HepG2 (cell line): ENCODE measurements around the gene KRTAP9-4. TPM values are rescaled to one million over a fixed set of nuclear protein-coding genes. Genes with fewer than 3 reads are reported as not detected.
A peak's percentile ranks its signal among the peaks of the same experiment; 100 is the strongest.

ENCODE experiments used
- ATAC-seq: fragments of 200-7000 bp; cut with Tn5 transposase; 3 replicates; pipeline ENCODE4 v1.9.1; 2020; ENCODE audit warnings: mild to moderate bottlenecking, moderate library complexity
- BruUV-seq: library from RNA; stranded (reverse); fragments of 400-500 nt; replicated peaks from 2 replicates; lab custom pipeline; 2021; lab: Mats Ljungman, UMichigan
- CTCF ChIA-PET: fragments of 300-600 bp; formaldehyde crosslinking; extraction: SDS; loops from one replicate; lab custom pipeline; 2021; ENCODE audit warnings: low total read pairs, inconsistent platforms, low intra/inter-chr PET ratio; lab: Yijun Ruan, JAX
- POLR2A ChIA-PET: fragments of 350-600 bp; sonication (Branson Sonifier 250); formaldehyde crosslinking; loops from one replicate; lab custom pipeline; 2020; ENCODE audit warnings: antibody characterized with exemption, inconsistent platforms; lab: Yijun Ruan, JAX
- DNase-seq: peaks from one replicate; pipeline ENCODE4 v3.0.0-alpha.2; 2015; ENCODE audit warnings: low spot score
- FAIRE-seq: peaks from 3 replicates; lab custom pipeline; 2011; peaks lifted over from hg19 to GRCh38; lab: Jason Lieb, UNC
- H2AFZ ChIP-seq: one replicate; pipeline ENCODE4 v1.6.1; 2011; ENCODE audit warnings: low read length, inconsistent platforms
- H3K27ac ChIP-seq: fragments of 300-600 bp; 3 replicates; pipeline ENCODE4 v1.8.0; 2011; ENCODE audit warnings: mixed run types, mild to moderate bottlenecking, mixed read lengths, low read length, inconsistent platforms; ENCODE audit not compliant: insufficient read depth; ENCODE audit errors: extremely low read length
- H3K27me3 ChIP-seq, 2 experiments: fragments of 200-600 bp in 1 of 2; 2 replicates in 1 of 2; 3 replicates in 1 of 2; pipeline versions ENCODE4 v1.6.0 to v1.8.0; 2011; ENCODE audit warnings: low read length in 2 of 2, mild to moderate bottlenecking in 2 of 2, moderate library complexity in 2 of 2, inconsistent platforms in 1 of 2; ENCODE audit not compliant: insufficient read depth in 2 of 2, control insufficient read depth in 1 of 2
- H3K36me3 ChIP-seq, 2 experiments: fragments of 200-600 bp in 1 of 2; replicated peaks in 1 of 2; 2 replicates in 1 of 2; 3 replicates in 1 of 2; pipeline versions ENCODE4 v1.5.1 to v1.8.0; 2011; ENCODE audit warnings: low read length in 2 of 2, inconsistent platforms in 1 of 2; ENCODE audit not compliant: insufficient read depth in 2 of 2, control insufficient read depth in 1 of 2
- H3K4me1 ChIP-seq: 2 replicates; pipeline ENCODE4 v1.5.1; 2012; ENCODE audit warnings: low read length, inconsistent platforms; ENCODE audit not compliant: insufficient read depth
- H3K4me2 ChIP-seq: 2 replicates; pipeline ENCODE4 v1.6.0; 2011; ENCODE audit warnings: low read depth, low read length, inconsistent platforms
- H3K4me3 ChIP-seq, 3 experiments: fragments of 200-600 bp in 1 of 3; sonication (generic), shearing (Covaris generic) in 1 of 3; replicated peaks in 1 of 3; 2 replicates each; pipeline ENCODE4 v1.5.1; 2011 to 2016; ENCODE audit warnings: low read length in 3 of 3, inconsistent platforms in 2 of 3, low read depth in 2 of 3, mild to moderate bottlenecking in 2 of 3, control low read depth in 1 of 3, mixed read lengths in 1 of 3; ENCODE audit not compliant: insufficient read depth in 1 of 3
- H3K79me2 ChIP-seq: one replicate; pipeline ENCODE4 v1.6.1; 2011; ENCODE audit warnings: low read length, inconsistent platforms; ENCODE audit not compliant: insufficient read depth
- H3K9ac ChIP-seq: 2 replicates; pipeline ENCODE4 v1.6.0; 2011; ENCODE audit warnings: mild to moderate bottlenecking, low read depth, low read length, inconsistent platforms; ENCODE audit not compliant: insufficient read depth
- H3K9me3 ChIP-seq: 2 replicates; pipeline ENCODE4 v1.5.1; 2012; ENCODE audit warnings: mild to moderate bottlenecking, low read length
- H4K20me1 ChIP-seq: 2 replicates; pipeline ENCODE4 v1.6.0; 2011; ENCODE audit warnings: inconsistent platforms, mild to moderate bottlenecking, low read length, moderate library complexity; ENCODE audit not compliant: insufficient read depth
- ADNP ChIP-seq: sonication (generic); formaldehyde crosslinking; IDR thresholded peaks from 2 replicates; pipeline ENCODE4 v1.4.0; 2020; ENCODE audit warnings: missing genetic modification reagents
- AFF4 ChIP-seq: sonication (generic); formaldehyde crosslinking; IDR thresholded peaks from 2 replicates; pipeline ENCODE4 v1.4.0; 2020; ENCODE audit warnings: missing genetic modification reagents
- ELF3 ChIP-seq: IDR thresholded peaks from 2 replicates; pipeline ENCODE4 v1.6.1; 2016; ENCODE audit warnings: missing genetic modification reagents, missing compliant biosample characterization
- FOXJ3 ChIP-seq: sonication (generic); formaldehyde crosslinking; IDR thresholded peaks from 2 replicates; pipeline ENCODE4 v1.4.0; 2020; ENCODE audit warnings: missing genetic modification reagents, mild to moderate bottlenecking, borderline replicate concordance
- HHEX ChIP-seq: IDR thresholded peaks from 2 replicates; pipeline ENCODE4 v1.6.1; 2016; ENCODE audit warnings: control low read depth
- IRF1 ChIP-seq: sonication (generic); formaldehyde crosslinking; IDR thresholded peaks from 2 replicates; pipeline ENCODE4 v1.4.0; 2020; ENCODE audit warnings: low read depth, mild to moderate bottlenecking, missing genetic modification reagents
- KMT2A ChIP-seq: sonication (generic); formaldehyde crosslinking; IDR thresholded peaks from 2 replicates; pipeline ENCODE4 v1.4.0; 2020; ENCODE audit warnings: missing genetic modification reagents
- PITX1 ChIP-seq: sonication (generic); formaldehyde crosslinking; IDR thresholded peaks from 2 replicates; pipeline ENCODE4 v1.5.1; 2020; ENCODE audit warnings: mild to moderate bottlenecking, missing genetic modification reagents
- ZBTB10 ChIP-seq: sonication (generic); formaldehyde crosslinking; IDR thresholded peaks from 2 replicates; pipeline ENCODE4 v1.4.0; 2020; ENCODE audit warnings: missing genetic modification reagents, borderline replicate concordance
- ZBTB14 ChIP-seq: sonication (generic); formaldehyde crosslinking; IDR thresholded peaks from 2 replicates; pipeline ENCODE4 v1.4.0; 2020; ENCODE audit warnings: missing genetic modification reagents
- ZNF253 ChIP-seq: sonication (generic); formaldehyde crosslinking; IDR thresholded peaks from 2 replicates; pipeline ENCODE4 v1.8.0; 2022; ENCODE audit warnings: mild to moderate bottlenecking, missing genetic modification reagents, borderline replicate concordance
- ZNF335 ChIP-seq: sonication (generic); formaldehyde crosslinking; IDR thresholded peaks from 2 replicates; pipeline ENCODE4 v1.4.0; 2020; ENCODE audit warnings: missing genetic modification reagents
- ZNF432 ChIP-seq: sonication (generic); formaldehyde crosslinking; IDR thresholded peaks from 2 replicates; pipeline ENCODE4 v1.5.0; 2020; ENCODE audit warnings: missing genetic modification reagents, mild to moderate bottlenecking, borderline replicate concordance
- ZNF564 ChIP-seq: sonication (generic); formaldehyde crosslinking; IDR thresholded peaks from 2 replicates; pipeline ENCODE4 v1.8.1; 2023; ENCODE audit warnings: mild to moderate bottlenecking, missing genetic modification reagents
- ZNF616 ChIP-seq: sonication (generic); formaldehyde crosslinking; IDR thresholded peaks from 2 replicates; pipeline ENCODE4 v1.5.0; 2020; ENCODE audit warnings: low read depth, mild to moderate bottlenecking, missing genetic modification reagents
- ZNF775 ChIP-seq: sonication (generic); formaldehyde crosslinking; IDR thresholded peaks from 2 replicates; pipeline ENCODE4 v1.4.0; 2020; ENCODE audit warnings: missing genetic modification reagents, mild to moderate bottlenecking, moderate library complexity, borderline replicate concordance
- WGBS: methylation state at CpG from one replicate; pipeline ENCODE4 v1.1.6; 2017; ENCODE audit warnings: low lambda C conversion rate; 5-methylcytosine and 5-hydroxymethylcytosine counted together
- in situ Hi-C: cut with HindIII; loops from 2 replicates; pipeline ENCODE4 v1.10.0; 2017; ENCODE audit warnings: low pct_unique_long_range_greater_than_20kb; ENCODE audit not compliant: extremely low pct_ligation_motif_present
- intact Hi-C: fragments of 100-400 bp; cut with micrococcal nuclease; formaldehyde crosslinking; loops from one replicate; pipeline ENCODE4 v1.10.0; 2022; ENCODE audit not compliant: unreplicated experiment
- polyA plus RNA-seq, 8 experiments: library from polyadenylated mRNA; depleted of rRNA in 3 of 8; stranded (reverse) in 7 of 8; unstranded in 1 of 8; fragments of >200 nt; fragmentation: Illumina TruSeq in 4 of 8; extraction: Trizol in 4 of 8; gene quantifications; 2 replicates each; pipeline versions ENCODE4 v1.2.1 to v1.2.3, GENCODE V29; 2011 to 2016; ENCODE audit warnings: low read depth in 4 of 8, missing spikeins in 1 of 8, mixed read lengths in 1 of 8; ENCODE audit not compliant: insufficient read depth in 1 of 8
- total RNA-seq, 5 experiments: library from RNA; depleted of rRNA; stranded (reverse); fragments of >200 nt; fragmentation: Illumina TruSeq; extraction: Trizol; gene quantifications; 2 replicates each; pipeline ENCODE4 v1.2.3, GENCODE V29; 2016; ENCODE audit warnings: low read depth in 1 of 5

Gene KRTAP9-4
- total and polyA plus RNA-seq, 2 of the 13 experiments (the other 11 are each of a cell fraction or from before 2014, with no cell fraction given), result not detected

- TF ChIP-seq IRF1 (no peak), ZNF335 (no peak), AFF4 (CRISPR knock-in tag) (no peak)
These were observed 35.1 kb downstream of the KRTAP9-4 start (continued) for GRCh38 chr17:41284546-41284945.

GRCh38 chr17:41287050-41287449, 37.6 kb downstream of the KRTAP9-4 start:
- intact Hi-C loops (no loop called here), in situ Hi-C loops (no loop called here)
- ChIA-PET CTCF (no interaction called here), POLR2A (no interaction called here)
- ATAC-seq, result no peak; the same call in 2 of the 3 replicates
- peaks cover 6% of the 10 kb centered on the region; the same call in 1 of the 2 replicates for H3K4me1 ChIP-seq
- no peak overlapping the region for H3K9ac ChIP-seq
- peak; percentile 0 for DNase-seq
- BruUV-seq, result no TSS peak
- FAIRE-seq, result no peak
- no peak overlapping the region for H3K4me2 ChIP-seq
- no peaks in the 10 kb centered on the region for H3K27me3 ChIP-seq
- no peak overlapping the region for H2AFZ ChIP-seq
- H4K20me1 ChIP-seq, result no peaks in the 10 kb centered on the region
- no peaks in the 10 kb centered on the region for H3K36me3 ChIP-seq
- 3% methylated on average over 3 of the region's 3 CpGs for WGBS
- no peaks in the 10 kb centered on the region for H3K9me3 ChIP-seq
- no peak overlapping the region for H3K4me3 ChIP-seq
- H3K79me2 ChIP-seq, result no peaks in the 10 kb centered on the region
- H3K27ac ChIP-seq, result no peak overlapping the region
- TF ChIP-seq ELF3, result 0 out of 2 replicates have a peak, but pooled peaks have one; percentile 21
- no peak for TF ChIP-seq ZNF253 (CRISPR knock-in tag)
- TF ChIP-seq ADNP (CRISPR knock-in tag), result no peak
- no peak for TF ChIP-seq ZNF775 (CRISPR knock-in tag)
- no peak for TF ChIP-seq KMT2A
- TF ChIP-seq ZNF432 (CRISPR knock-in tag), result no peak
- no peak for TF ChIP-seq PITX1 (CRISPR knock-in tag)
- TF ChIP-seq HHEX, result no peak
- no peak for TF ChIP-seq FOXJ3 (CRISPR knock-in tag)
- TF ChIP-seq ZNF564 (CRISPR knock-in tag), result no peak
- no peak for TF ChIP-seq ZNF616 (CRISPR knock-in tag)
- TF ChIP-seq ZBTB10 (CRISPR knock-in tag), result no peak
- no peak for TF ChIP-seq ZBTB14
